Activated T-helper 9 cell treated with anti-CD3 and anti-CD28 coated beads, Interleukin-2, amount 50 U/mL, for 16 hours (primary cell): ENCODE results near the gene ZRANB3.
"Not testable (repeated sequence)": the region's sequence is repeated elsewhere in the genome, so short reads cannot be mapped to it uniquely, and the experiment has no call there.

Experiments used
- DNase-seq: peaks from one replicate; pipeline ENCODE4 v3.0.0-alpha.2; 2020; ENCODE audit warnings: low read depth

The ZRANB3 gene

DNA sequence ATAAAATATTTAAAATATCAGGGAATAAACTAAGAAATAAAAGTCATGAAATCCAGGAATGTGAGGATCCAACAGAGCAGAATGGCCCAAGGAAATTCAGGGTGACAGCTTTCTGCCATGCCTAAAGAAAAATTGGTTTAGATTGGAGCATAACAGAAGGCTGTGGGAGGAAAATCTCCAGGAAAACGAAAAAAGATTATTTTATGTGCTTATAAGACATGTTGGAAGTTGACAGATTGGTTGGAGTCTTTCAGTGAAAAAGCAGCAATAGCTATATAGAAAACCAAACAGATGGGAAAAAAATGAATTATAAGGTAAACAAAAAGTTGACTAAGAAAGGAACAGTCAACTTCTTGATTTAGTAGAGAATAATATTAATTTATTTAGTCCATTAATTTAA is 203.9 kb downstream of the ZRANB3 start:
- no peak for DNase-seq

DNA sequence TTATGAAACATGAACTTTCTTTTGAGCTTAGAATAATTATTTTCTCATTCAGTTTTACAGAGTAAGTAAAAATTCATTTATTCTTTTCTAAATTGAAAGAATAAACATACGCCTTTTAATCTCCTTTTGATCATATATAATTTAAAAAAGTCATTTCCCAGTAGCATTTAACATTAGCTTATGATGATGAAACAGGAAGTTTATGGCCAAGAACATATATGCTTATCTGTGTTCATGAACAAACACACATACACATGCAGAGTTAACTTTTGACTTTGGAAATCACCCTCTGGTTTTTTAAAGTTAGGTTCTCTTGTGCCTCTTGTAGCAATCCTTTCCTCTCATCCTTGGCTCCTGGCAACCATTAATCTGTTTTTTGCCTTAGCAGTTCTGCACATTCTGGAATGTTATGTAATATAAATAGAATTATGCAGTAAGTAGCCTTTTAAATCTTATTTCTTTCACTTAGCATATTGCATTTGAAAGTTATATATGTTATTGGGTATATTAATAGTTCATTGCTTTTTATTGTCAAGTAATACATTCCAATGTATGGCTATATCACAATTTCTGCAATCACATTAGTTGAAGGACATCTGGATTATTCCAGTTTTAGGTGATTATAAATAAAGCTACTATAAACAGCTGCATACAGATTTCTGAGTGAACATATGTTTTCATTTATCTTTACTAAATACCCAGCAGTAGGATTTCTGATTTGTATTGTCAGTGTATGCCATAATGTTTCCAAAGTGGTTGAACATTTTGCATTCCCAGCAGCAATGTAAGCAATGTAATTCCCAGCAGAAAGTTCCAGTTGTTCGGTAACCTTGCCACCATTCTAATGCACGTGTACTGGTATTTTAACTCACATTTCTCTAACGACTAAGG is 210.3 kb downstream of the ZRANB3 start:
- DNase-seq: no peak

DNA sequence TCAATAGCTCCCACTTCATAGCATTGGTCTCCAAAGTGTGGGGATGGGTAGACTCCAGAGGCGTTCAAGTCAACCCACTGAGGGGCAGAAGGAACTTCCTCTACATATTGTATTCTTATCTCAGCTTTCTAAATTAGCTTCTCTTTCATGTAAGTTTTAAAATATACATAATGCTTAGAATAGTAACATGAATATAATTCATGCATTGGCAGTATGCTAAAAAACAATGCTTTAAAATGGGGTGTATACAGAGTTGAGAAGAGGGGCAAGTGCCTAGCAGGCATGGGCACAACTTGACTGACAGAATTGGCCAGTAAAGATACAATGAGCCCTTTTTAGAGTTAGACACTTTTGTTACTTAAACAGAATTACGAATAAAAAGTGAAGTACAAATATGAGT is 212.2 kb downstream of the ZRANB3 start:
- DNase-seq: no peak

DNA sequence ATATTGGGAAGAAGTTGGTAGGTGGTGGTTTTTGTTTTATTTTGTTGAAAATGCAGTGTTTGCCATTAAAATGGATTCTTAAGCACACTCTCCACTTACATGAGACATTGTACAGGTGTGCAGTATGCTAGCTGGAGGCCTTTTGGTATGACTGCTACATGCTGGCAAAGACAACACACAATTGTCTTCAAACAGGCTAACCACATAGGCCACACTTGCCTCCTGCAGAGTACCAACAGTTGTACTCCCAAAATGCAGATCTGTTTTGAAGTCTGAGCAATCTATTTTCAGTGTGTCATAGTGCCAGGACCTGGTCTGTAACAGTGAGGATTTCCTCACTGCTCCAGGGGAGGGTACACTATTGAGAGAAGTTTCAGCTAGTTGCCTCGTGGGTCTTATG is 213.6 kb downstream of the ZRANB3 start:
- no peak for DNase-seq

DNA sequence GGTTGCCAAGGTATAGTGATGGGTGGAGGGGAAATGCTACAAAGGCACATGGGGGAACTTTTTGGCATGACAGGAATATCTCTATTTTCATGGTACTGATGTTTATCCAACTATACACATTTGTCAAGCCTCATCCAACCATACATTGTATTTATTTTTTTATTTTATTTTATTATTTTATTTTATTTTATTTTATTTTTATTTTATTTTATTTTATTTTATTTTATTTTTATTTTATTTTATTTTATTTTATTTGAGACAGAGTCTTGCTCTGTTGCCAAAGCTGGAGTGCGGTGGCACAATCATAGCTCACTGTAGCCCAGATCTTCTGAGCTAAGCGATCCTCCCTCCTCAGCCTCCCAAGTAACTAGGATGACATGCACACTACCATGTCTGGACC is 219.1 kb downstream of the ZRANB3 start:
- DNase-seq: no peak

DNA sequence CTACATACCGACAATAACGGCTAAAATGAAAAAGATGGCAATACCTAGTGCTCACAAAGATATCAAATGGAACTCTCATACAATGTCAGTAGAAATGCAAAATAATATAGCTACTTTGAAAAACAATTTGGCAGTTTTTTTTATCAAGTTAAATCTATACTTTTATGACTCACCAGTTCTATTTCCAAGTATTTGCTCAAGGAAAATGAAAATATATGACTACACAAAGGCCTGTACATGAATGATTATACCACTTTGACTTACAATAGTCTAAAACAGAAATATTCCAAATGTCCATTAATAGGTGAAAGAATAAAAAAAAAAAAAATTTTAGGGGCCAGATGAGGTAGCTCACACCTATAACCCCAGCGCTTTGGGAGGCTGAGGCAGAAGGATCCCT is 219.8 kb downstream of the ZRANB3 start:
- DNase-seq: no peak

DNA sequence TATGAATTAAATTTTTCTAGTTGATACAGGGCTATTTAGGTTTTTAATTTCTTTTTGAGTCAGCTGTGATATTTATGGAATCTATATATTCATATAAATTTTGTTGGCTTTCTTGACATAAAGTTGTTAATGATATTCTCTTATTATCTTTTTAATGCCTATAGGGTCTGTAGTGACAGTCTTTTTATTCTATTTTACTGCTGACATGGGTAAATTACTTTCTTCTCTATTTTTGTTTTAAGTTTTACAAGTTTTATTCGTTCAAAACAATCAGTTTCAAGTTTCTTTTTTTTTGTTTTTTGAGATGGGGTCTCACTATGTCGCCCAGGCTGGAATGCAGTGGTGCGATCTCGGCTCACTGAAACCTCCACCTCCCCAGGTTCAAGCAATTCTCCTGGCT is 226.3 kb downstream of the ZRANB3 start:
- no peak for DNase-seq

DNA sequence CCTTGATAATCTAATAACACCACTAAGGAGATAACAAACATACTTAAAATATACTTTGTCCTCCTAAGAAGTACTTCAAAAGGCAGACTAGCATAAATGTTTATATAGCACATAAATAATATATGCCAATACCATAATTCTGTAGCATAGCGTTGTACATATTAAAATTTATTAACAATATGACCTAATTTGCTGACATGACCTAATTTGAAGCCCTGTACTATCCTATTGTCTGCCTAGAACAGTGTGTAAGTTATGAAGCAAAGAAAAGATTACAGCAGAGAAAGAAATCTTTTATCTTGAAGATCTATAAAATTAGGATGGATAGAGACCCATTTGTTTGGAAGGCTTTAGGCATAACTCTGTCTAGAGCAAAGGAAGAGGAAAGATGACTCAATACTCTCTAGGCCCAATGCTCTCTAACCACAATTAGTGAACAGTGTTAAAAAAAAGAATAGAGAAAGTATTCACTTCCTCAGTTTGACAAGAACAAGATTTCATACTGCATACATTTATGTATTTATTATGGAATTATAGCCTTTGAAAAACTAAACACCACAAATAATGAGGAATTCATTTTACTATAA is 231.3 kb downstream of the ZRANB3 start:
- no peak for DNase-seq

DNA sequence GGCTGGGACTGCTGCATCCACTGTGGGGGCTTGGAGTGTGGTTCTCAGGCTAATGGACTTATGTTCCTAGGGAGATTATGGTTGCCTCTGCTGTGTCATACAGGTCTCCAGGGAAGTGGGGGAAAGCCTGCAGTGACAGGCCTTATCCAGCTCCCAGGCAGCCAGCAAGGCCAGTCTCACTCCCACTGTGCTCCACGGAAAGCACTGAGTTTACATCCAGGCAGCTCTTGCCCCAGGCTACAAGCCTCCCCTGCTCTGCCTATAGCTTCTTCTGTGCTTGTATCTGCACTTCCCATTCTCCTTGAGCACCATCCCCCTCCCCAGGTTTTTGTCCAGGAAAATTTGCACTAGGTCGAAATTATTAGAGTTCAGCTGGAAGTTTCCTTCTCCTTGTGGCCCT is 231.9 kb downstream of the ZRANB3 start:
- DNase-seq: no peak

DNA sequence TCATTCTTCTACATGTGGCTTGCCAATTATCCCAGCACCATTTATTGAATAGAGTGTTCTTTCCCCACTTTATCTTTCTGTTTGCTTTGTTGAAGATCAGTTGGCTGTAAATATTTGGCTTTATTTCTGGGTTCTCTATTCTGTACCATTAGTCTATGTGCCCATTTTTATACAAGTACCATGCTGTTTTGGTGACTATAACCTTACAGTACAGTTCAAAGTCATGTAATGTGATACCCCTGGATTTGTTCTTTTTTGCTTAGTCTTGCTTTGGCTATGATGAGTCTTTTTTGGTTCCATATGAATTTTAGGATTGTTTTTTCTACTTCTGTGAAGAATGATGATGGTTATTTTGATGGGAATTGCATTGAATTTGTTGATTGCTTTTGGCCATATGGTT is 243.9 kb downstream of the ZRANB3 start:
- not testable (repeated sequence) for DNase-seq

DNA sequence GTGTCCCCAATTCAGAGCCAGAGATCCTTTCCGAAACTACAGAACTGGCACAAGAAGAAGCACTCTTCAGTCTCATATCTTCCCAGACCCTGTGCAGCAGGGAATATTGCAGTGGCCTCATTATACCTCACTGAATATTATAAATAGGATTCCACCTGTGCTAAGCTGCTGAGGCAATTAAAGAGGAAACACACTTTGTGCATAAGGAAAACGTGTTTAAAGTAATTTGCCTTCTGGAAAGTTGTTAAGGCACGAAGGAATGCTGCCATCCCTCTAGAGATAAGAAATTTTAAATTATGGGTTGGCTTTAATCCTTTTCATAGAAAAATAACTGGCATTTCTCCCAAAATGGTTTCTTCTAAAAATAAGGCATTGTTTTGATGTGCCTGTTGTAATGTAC is 245.6 kb downstream of the ZRANB3 start:
- no peak for DNase-seq

DNA sequence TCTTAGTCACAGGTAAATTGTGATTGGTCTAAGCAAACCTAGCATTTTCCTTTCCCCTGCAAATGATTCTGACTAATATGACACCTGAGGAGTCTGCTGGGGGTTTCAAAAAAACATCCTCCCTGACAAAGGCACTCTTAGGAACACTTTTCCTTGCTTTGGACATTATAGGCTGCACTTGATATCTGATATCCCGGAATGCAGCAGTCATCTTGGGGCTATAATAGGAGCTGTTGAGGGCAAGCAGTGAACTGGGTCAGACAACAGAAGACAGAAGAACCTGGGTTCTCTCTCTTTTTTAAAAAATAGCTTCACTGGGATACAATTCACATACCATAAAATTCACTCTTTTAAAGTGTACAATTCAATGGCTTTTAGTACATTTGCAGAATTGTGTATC is 249.6 kb downstream of the ZRANB3 start:
- no peak for DNase-seq

DNA sequence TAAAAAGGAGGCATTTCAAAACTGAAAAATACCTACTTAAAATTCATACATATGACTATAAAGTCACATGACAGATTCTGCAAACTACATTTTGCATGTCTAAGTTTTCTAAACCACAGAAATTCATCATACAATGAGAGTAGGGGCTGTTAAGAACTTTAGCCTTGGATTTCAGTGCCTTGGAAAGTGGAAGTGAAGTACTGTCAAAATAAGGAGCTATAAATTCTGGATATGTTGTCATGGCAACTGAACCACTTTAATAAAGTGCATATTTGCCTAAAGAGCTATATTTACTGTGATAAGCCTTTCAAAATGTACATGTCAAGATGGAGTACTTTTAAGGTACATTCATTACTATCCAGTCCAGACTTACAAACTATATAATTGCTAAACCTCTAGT is 251.8 kb downstream of the ZRANB3 start:
- DNase-seq: no peak

DNA sequence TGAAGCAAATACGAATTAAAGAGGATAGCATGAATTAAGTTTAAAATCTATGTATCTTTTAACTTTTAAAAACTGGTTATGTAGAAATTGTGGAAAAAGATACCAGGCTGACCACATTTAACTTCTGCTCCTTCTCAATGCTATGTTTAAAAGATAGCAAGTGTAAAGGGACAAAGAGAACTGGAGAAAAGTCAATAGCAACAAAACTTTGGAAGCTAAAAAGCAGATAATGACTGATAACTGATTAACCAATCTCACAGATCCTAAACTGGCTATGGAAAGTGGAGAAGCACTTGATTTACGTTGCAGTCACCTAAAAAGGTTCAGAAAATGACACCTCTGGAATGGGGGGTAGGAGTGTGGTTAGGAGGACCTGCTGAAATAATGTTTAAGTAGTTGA is 254.5 kb downstream of the ZRANB3 start:
- no peak for DNase-seq

DNA sequence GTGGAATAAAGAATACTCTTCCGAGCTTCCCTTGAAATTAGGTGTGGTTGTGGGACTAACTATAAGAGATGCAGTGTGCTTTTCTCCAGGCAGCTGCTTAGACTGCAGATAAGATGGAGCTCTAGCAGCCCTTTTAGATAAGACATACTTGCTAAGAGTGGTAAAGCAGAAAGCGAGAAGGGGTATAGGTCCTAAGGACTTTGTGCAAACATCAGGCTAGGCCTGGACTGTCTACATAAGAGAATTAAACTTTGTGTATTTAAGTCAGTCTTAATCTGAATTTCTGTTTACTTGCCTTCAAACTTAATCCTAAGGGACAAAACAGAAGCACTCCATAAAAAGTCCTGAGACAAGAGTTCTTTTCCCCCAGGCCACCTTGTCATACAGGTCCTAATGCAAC is 260.0 kb downstream of the ZRANB3 start:
- DNase-seq: no peak

DNA sequence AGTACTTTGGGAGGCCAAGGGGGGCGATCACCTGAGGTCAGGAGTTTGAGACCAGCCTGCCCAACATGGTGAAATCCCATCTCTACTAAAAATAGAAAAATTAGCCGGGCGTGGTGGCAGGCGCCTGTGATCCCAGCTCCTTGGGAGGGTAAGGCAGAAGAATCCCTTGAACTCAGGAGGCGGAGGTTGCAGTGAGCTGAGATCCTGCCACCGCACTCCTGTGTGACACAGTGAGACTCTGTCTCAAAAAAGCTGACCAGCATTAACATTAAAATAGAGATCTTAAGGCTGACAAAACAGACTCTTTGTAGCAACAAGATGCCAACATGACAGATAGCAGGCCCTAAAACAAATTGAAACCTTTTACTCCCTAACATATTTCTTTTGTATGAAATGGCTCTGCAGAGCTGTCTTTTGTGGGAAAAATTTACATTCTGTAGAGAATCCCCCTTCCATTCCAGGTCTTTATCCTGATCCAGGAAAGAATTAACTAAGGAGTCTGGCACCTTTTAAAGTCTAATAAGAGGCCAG is 265.0 kb downstream of the ZRANB3 start:
- DNase-seq: no peak

DNA sequence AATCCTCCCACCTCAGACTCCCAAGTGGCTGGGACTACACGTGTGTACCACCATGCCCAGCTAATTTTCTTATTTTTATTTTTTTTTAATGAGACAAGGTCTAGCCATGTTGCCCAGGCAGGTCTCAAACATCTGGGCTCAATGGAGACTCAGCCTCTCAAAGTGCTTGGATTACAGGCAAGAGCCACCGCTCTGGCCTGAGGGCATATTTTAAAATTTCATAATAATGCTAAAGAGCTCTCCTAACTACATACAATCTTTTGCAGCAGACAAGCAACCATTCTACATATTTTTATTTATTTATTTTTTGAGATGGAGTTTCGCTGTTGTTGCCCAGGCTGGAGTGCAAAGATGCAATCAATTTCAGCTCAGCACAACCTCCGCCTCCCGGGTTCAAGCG is 271.9 kb downstream of the ZRANB3 start:
- no peak for DNase-seq

DNA sequence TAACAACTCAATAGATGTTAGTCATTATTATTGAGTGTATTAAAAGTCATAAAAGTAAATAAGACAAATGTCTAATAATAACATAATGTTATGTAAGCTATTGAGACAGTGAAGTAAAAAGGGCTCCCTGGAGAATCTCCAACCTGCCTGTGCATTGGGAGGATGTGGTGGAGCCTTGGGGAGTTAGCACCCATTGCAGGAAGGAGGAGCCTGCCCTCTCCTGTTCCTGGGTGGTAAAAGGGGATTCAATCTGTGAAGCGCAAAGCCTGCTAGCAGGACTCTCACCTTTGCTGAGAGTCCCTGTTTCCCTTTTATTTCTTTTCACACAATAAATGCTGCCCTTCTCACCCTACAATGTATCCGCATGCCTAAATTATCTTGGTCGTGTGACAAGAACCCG is 272.8 kb downstream of the ZRANB3 start:
- DNase-seq: no peak

DNA sequence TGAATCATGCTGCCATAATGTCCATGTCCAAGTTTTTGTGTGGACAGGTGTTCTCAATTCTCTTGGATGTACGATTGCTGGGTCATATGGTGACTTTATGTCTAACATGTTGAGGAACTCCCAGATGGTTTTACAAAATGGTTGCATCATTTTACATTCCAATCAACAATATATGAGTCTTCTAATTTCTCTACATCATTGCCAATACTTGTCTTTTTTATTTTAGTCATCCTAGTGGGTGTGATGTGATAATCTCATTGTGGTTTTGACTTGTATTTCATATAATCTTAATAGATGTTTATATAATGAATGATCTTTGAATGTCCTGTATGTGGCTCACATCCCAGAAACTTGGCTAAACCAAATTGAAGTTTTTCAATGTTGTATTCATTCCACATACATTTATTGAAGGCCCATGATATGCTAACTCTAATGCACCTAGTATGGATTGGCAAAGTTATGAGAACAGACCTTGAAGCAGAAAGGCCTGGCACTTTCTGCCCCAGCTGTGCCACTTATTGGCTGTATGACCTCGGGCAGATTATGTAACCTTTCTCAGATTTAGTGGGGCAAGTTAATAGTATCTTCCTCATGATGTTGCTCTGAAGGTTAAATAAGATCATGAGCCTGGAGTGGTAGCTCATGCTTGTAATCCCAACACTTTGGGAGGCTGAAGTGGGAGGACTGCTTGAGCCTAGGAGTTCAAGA is 273.5 kb downstream of the ZRANB3 start:
- DNase-seq: no peak

DNA sequence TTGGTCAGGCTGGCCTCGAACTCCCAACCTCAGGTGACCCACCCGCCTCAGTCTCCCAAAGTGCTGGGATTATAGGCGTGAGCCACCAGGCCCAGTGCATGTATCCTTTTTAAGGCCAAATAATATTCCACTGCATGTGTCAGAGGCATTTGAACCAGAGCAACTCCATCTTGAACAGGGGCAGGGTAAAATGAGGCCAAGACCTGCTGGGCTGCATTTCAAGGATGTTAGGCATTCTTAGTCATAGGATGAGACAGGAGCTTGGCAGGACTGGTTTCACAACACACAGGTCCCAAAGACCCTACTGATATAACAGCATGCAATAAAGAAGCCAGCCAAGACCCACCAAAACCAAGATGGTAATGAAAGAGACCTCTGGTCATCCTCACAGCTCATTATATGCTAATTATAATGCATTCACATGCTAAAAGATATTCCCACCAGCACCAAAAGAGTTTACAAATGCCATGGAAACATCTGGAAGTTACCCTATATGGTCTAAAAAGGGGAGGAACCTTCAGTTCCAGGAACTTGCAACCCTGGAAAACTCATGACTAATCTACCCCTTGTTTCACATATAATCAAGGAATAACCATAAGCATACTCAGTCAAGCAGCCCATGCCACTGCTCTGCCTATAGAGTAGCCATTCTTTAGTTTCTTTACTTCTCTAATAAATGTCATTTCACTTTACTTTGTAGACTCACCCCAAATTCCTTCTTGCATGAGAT is 274.3 kb downstream of the ZRANB3 start:
- no peak for DNase-seq

DNA sequence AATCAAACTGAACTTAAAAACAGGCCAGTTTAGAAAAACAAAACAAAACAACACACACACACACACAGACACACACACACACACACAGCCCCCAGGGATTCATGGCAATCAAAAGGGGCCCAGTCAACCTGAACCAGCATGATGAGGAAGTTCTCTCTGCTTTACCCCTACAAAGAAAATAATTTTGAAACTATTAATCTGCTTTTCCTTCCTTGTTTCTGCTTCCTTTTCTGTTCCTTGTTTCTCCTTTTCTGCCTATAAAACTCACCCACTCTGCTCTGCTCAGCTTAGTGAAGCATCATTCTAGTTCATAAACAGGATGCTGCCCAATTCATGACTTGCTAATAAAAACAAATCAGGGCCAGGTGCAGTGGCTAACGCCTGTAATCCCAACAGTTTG is 275.8 kb downstream of the ZRANB3 start:
- DNase-seq: no peak

DNA sequence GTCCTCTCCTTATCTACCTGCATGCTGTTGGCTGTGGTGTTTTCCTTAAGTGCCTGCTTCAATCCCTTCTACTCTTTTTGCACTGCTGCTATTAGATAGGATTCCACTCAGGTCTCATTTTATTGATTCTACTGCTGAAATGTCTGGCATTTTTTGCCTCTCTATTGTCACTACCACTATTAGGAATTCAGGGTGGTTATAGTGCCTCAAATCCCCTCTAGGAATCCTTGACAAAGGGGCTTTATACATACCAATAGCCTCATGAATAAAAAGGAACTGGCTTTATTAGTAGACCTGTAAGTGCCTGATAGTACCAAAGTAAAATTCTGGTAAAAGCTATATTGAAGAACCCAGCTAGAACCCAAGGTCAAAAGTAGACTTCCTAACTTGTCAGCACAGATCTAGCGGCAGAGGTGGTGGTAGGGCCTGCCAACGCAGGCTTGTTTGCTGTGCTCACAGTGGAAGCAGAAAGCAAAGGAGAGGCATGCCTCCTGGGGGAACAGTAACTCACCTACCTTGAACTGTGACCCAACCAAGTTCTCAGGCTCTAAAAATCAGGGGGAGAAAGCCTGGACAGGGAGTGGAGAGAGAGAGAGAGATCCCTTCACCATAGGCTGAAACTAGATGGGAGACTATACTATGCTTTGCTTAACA is 278.1 kb downstream of the ZRANB3 start:
- no peak for DNase-seq
